ENCODE measurements around the gene GJC2.

GRCh38 chr1:228176461-228177182, 26.9 kb downstream of the GJC2 start:
- TF ChIP-seq CTCF (IDR thresholded peaks at IDR 0.05) (no peak), POLR2AphosphoS5 (IDR thresholded peaks at IDR 0.05) (no peak), POLR2A (IDR thresholded peaks at IDR 0.05) (no peak)

Data from prostate gland (tissue), 2 donors.